Right lobe of liver (tissue), 4 donors: ENCODE results near the gene COX20.

Experiments
- CTCF ChIP-seq, 4 donors: fragments of 200-600 bp in 3 of 4; fragments of 450-650 bp in 1 of 4; IDR thresholded peaks; one replicate each; pipeline versions ENCODE4 v1.5.1 to v1.8.0; 2016 to 2022; ENCODE audit warnings: antibody characterized with exemption in 4 of 4, mild to moderate bottlenecking in 2 of 4
- POLR2A ChIP-seq: fragments of 450-650 bp; IDR thresholded peaks from one replicate; pipeline ENCODE4 v1.6.1; 2017; ENCODE audit warnings: antibody characterized with exemption, mild to moderate bottlenecking
- donor health status: DM: no; HTN: no; CAD: no.
- donor health status: DM: no; HTN: no; CAD: no.
- donor health status: DM: no; HTN: yes; CAD: no.

GRCh38 chr1:244850896-244851295 is 15.4 kb downstream of the COX20 start:
- TF ChIP-seq CTCF (IDR thresholded peaks at IDR 0.05) (no peak), POLR2A (no peak)
